KMS-11 (cell line): ENCODE results near the gene NLRP9.

Experiments
- H2AFZ ChIP-seq: fragments of 200-600 bp; sonication (generic); 2 replicates; pipeline ENCODE4 v1.6.1; 2016; ENCODE audit warnings: antibody characterized with exemption, mixed run types, low read depth
- H3K27ac ChIP-seq: fragments of 200-600 bp; sonication (generic); 2 replicates; pipeline ENCODE4 v1.6.1; 2016; ENCODE audit warnings: mild to moderate bottlenecking, mixed run types
- H3K27me3 ChIP-seq: fragments of 200-600 bp; sonication (generic); 2 replicates; pipeline ENCODE4 v1.6.1; 2017; ENCODE audit warnings: mild to moderate bottlenecking, low read depth, mixed run types, moderate library complexity; ENCODE audit not compliant: insufficient read depth
- H3K36me3 ChIP-seq: fragments of 200-600 bp; sonication (generic); 2 replicates; pipeline ENCODE4 v1.6.1; 2017; ENCODE audit warnings: mild to moderate bottlenecking, mixed run types; ENCODE audit not compliant: insufficient read depth
- H3K4me1 ChIP-seq: fragments of 200-600 bp; sonication (generic); 2 replicates; pipeline ENCODE4 v1.6.1; 2016; ENCODE audit warnings: mild to moderate bottlenecking, low read depth, mixed run types; ENCODE audit not compliant: poor library complexity, severe bottlenecking
- H3K4me2 ChIP-seq: fragments of 200-600 bp; sonication (generic); 2 replicates; pipeline ENCODE4 v1.7.0; 2016; ENCODE audit warnings: mild to moderate bottlenecking, mixed run types
- H3K4me3 ChIP-seq: fragments of 200-600 bp; sonication (generic); IDR thresholded peaks from 2 replicates; pipeline ENCODE4 v1.6.1; 2017; ENCODE audit warnings: low read depth, low read length, mixed read lengths; ENCODE audit not compliant: insufficient read depth
- H3K79me2 ChIP-seq: fragments of 200-600 bp; sonication (generic); 2 replicates; pipeline ENCODE4 v1.6.1; 2016; ENCODE audit warnings: low read depth, mixed run types; ENCODE audit not compliant: insufficient read depth
- H3K9ac ChIP-seq: fragments of 200-600 bp; sonication (generic); 2 replicates; pipeline ENCODE4 v1.6.1; 2016; ENCODE audit warnings: mild to moderate bottlenecking, mixed run types
- H4K20me1 ChIP-seq: fragments of 200-600 bp; sonication (generic); 2 replicates; pipeline ENCODE4 v1.6.1; 2016; ENCODE audit warnings: mild to moderate bottlenecking, mixed run types; ENCODE audit not compliant: insufficient read depth
- TF ChIP-seq, protein P1 (sequence below): fragments of 200-600 bp; sonication (generic); conservative IDR thresholded peaks from 2 replicates; pipeline ENCODE4 v1.6.1; 2017; ENCODE audit warnings: low read depth, mild to moderate bottlenecking, antibody characterized with exemption, low read length, moderate library complexity, mixed read lengths

The NLRP9 gene

DNA sequence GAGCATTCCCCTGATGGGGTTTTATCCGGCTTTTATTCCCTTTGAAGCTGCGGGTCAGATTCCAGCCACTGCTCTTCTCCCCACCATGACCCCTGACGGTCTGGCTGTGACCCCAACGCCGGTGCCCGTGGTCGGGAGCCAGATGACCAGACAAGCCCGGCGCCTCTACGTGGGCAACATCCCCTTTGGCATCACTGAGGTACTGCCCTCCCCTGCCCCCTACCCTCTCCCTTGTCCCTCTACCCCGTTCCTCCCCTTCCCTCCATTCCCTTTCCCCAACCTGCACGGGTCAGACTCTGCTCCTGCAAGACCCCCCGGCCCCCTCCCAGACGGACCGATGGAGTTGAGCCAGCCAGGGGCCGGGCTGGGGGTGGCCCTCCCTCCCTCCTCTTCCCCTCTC is 77.2 kb downstream of the NLRP9 start:
- no peak overlapping the region for H3K9ac ChIP-seq
- H4K20me1 ChIP-seq = peaks cover 16% of the 10 kb centered on the region
- TF ChIP-seq, protein P1, sequence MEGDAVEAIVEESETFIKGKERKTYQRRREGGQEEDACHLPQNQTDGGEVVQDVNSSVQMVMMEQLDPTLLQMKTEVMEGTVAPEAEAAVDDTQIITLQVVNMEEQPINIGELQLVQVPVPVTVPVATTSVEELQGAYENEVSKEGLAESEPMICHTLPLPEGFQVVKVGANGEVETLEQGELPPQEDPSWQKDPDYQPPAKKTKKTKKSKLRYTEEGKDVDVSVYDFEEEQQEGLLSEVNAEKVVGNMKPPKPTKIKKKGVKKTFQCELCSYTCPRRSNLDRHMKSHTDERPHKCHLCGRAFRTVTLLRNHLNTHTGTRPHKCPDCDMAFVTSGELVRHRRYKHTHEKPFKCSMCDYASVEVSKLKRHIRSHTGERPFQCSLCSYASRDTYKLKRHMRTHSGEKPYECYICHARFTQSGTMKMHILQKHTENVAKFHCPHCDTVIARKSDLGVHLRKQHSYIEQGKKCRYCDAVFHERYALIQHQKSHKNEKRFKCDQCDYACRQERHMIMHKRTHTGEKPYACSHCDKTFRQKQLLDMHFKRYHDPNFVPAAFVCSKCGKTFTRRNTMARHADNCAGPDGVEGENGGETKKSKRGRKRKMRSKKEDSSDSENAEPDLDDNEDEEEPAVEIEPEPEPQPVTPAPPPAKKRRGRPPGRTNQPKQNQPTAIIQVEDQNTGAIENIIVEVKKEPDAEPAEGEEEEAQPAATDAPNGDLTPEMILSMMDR = no peak
- no peaks in the 10 kb centered on the region for H3K27me3 ChIP-seq
- H3K36me3 ChIP-seq = peaks cover 18% of the 10 kb centered on the region; the same call in 1 of the 2 replicates
- H3K4me1 ChIP-seq = peaks cover 22% of the 10 kb centered on the region
- H3K4me2 ChIP-seq = no peak overlapping the region
- H3K79me2 ChIP-seq = peaks cover 94% of the 10 kb centered on the region
- no peak overlapping the region for H3K4me3 ChIP-seq
- H3K27ac ChIP-seq = no peak overlapping the region
- no peak overlapping the region for H2AFZ ChIP-seq

DNA sequence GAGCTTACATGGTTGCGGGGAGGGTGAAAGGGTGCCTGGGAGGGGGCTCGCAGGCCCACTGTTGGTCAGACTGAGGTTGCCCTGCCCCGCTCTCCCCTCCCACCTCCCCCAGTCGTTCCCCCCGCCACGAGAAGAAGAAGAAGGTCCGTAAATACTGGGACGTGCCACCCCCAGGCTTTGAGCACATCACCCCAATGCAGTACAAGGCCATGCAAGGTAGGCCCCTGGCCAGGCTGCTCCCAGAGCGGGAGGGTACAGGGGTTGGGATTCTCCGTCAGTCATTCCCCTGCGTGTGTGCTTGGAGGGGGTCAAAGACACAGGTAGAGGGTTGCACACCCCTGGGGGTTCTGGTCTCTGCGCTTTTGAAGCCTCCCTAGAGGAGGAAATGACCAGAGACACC is 77.8 kb downstream of the NLRP9 start:
- no peak overlapping the region for H3K27ac ChIP-seq
- H3K36me3 ChIP-seq = peaks cover 18% of the 10 kb centered on the region; the same call in 1 of the 2 replicates
- H3K79me2 ChIP-seq = peaks cover 94% of the 10 kb centered on the region
- H3K4me2 ChIP-seq = no peak overlapping the region
- peaks cover 22% of the 10 kb centered on the region for H3K4me1 ChIP-seq
- peaks cover 16% of the 10 kb centered on the region for H4K20me1 ChIP-seq
- no peak overlapping the region for H3K4me3 ChIP-seq
- H3K27me3 ChIP-seq = no peaks in the 10 kb centered on the region
- TF ChIP-seq, protein P1 = no peak
- no peak overlapping the region for H3K9ac ChIP-seq
- H2AFZ ChIP-seq = no peak overlapping the region

DNA sequence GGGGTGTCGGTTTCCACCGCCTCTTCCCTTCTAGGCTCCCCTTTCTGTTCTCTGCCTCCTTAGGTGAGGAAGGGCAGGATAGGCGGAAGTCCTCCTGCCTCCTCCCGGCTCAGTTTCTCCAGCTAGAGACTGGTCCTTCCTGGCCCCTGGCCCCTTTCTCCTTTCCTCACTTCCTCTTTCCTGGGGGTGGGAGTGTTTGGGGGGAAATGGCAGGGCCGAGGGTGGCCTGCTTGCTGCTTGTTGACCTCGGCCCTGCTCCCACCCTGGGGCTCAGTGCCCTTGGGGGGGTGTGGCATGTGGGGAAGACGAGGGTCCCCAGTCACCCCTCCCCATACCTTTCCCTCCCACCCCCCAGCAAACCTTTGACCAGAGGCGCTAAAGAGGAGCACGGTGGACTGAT is 78.4 kb downstream of the NLRP9 start:
- Histone ChIP-seq H3K4me3 (no peak overlapping the region), H3K4me2 (no peak overlapping the region), H4K20me1 (peaks cover 16% of the 10 kb centered on the region), H3K4me1 (peaks cover 22% of the 10 kb centered on the region), H3K27me3 (no peaks in the 10 kb centered on the region), H3K27ac (no peak overlapping the region), H3K79me2 (peaks cover 90% of the 10 kb centered on the region), H2AFZ (no peak overlapping the region), H3K9ac (no peak overlapping the region), H3K36me3 (peaks cover 18% of the 10 kb centered on the region; the same call in 1 of the 2 replicates)
- TF ChIP-seq, protein P1 = no peak

DNA sequence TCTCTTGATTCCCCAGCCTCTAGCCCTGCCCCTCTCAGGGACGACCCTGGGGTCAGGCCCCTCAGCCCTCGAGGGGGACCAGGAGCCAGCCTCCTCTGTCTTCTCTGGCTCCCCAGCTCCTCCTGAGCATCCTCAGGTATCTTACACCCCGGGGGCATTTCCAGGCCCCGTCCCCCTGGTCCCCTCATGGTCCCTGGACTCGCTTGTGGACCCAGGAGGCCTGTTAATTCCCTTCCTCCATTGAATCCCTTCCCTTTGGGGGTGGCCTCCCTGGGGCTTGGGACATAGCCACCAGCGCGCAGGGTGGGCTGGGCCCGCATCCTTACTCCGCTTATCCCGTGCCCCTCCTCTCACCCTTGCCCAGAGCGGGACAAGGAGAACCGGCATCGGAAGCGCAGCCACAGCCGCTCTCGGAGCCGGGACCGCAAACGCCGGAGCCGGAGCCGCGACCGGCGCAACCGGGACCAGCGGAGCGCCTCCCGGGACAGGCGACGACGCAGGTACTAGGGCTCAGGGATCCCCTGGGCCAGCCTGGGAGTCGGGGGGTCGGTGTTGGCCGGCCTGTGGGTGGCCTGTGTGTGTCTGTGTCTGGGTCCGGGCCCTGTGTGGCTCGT is 79.2 kb downstream of the NLRP9 start:
- Histone ChIP-seq H2AFZ (no peak overlapping the region), H3K36me3 (peaks cover 18% of the 10 kb centered on the region; the same call in 1 of the 2 replicates), H3K79me2 (peaks cover 81% of the 10 kb centered on the region), H3K9ac (no peak overlapping the region), H4K20me1 (peaks cover 16% of the 10 kb centered on the region), H3K27ac (no peak overlapping the region), H3K27me3 (no peaks in the 10 kb centered on the region), H3K4me1 (peaks cover 22% of the 10 kb centered on the region), H3K4me2 (0 out of 2 replicates have a peak overlapping the region, but pooled peaks have one; percentile 2), H3K4me3 (no peak overlapping the region)
- TF ChIP-seq, protein P1 = no peak
